NCI-H524 (cell line): ENCODE results near the gene OR9I1.

Source experiments
- DNase-seq, 2 experiments: peaks; one replicate each; lab custom pipeline; 2025; lab: John Stamatoyannopoulos, UW

Gene OR9I1, protein sequence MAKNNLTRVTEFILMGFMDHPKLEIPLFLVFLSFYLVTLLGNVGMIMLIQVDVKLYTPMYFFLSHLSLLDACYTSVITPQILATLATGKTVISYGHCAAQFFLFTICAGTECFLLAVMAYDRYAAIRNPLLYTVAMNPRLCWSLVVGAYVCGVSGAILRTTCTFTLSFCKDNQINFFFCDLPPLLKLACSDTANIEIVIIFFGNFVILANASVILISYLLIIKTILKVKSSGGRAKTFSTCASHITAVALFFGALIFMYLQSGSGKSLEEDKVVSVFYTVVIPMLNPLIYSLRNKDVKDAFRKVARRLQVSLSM

DNA sequence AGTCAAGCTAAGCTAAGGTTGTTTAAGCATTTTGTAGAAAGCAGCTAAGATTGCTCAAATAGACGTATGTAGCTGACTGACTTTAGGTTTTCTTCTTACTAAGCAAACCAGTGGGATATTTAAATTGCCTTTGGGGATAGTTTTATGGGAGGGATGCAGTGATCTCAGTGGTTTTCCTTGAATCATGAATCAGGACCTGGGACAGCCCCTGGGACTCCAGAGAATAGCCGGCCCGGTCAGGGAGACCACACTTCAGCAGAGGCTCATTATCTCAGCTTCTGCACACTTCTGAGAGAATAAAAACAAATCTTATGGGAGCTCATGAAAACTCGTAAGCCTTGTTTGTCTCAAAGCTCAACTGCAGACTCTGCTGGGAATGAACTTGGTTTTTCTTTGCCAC is at the start of gene OR9I1:
OR9I1 (minus strand) TSS at position 62 of the 400 bp plus-strand sequence. CDS start 6,086 bp downstream, outside the sequence.
- DNase-seq = no peak

DNA sequence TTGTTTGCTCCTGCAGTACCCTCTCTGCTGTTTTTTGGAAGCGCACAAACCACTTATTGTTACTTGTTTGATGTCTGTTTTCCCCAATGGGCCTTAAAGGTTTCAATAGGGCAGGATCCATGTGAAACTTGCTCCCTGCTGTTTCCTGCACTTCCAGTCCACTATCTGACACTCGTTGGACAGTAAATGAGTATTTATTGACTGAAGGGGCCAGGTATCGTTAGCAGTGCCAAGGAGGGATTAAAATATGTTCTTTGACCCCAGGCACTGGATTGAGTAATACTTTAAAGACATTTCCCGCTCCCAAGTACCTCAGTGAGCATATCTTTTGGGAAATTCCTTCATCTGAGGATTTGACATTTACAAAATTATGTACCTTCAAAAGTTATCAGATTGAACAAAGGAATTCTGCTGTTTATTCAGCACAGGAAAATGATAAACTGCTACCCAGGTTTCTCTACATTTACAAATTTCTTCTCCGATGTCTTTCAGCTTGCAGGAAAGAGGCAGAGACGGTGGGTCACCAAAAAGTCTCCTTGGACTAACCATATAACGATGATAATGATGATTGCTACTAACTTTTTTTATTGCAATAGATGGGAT is 40.3 kb upstream of the OR9I1 start:
- no peak for DNase-seq

DNA sequence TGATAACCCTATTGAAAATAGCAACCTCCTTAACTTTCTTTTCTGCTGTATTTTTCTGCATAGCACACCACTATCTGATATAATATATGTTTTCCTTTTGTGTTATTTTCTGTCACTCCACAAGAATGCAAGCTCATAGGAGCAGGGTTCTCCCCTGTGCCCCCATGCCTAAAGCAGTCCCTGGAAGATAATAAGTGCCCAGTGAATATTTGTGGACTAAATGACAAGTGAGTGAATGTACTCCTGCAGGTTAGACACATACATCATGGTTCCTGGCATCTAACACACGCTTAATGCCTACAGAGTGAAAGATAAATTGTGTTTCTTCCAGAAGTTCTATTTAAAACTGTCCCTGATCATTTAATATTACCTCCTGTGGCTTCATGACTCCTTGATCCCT is 39.7 kb upstream of the OR9I1 start:
- DNase-seq = no peak

DNA sequence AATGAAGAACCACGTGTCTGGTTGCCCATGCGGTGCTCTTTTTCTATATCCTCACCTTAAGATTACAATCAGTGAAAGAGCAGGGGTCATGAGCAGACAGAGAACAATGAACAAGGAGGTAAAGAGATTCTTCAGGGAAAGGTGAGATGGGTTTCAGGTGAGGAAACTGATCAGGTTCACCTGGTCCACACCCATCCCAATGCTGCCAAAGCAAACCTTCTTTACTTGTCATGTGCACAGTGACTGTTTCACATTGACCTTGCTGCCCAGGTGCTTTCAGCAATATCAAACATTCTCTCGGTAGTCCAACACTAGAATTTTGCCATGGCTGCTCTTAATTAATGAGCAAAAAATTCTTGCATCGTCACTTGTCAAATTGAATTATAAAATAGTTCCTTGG is 39.1 kb upstream of the OR9I1 start:
- DNase-seq = no peak

DNA sequence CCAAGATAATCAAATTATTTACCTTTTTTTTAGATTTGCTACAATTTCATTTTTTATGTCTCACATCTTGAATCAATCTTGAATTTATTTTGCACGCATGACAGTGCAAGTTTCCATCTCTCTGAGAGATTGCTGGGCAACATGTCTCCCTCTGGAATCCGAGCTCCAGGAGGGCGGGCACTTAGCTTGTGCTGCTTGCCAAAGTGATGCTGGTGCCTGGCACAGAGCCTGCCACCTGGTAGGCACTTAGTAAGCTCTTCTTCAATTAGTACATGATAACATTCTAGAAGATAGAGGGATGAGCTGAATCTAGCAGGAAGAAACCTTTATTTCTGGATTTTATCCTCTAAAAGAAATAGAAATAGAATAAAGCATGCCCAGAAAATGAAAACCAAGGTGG is 27.5 kb upstream of the OR9I1 start:
- no peak for DNase-seq

DNA sequence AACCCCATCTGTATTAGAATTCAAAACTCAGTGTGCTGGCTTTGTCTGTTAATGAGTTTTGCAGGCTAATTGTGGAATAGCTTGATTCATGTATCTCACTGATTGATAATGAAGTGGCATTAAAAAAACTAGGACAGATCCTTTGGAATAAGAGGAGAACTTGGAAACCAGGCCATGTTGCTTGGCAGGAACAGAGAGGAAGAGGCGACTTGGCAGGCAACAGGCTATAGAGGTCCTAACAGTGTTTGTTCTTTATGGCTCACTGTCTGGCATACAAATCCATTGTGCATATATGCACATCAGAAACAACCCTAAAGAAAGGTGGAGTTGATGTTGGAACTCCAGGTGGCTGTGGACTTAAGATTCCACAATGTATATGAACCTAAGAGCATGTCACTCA is 17.4 kb upstream of the OR9I1 start:
- no peak for DNase-seq

DNA sequence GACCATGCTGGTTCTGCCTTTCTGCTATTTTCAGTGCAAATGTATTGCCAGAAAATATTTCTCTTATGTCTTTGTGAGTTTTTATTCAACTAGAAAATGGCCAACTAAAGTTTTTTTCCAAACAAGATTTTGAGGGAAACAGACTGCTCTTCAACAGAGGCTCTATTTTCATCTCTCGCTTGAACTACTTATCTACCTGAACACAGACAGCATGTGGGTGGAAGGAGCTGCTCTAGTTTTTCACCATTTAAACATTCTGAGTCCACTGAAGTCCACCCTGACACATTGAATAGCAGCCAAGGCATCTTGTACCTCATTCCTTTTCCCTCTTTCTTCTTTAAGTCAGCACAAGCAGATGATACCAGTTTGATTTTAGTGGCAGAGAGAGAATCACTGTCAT is 9.8 kb upstream of the OR9I1 start:
- DNase-seq = no peak

DNA sequence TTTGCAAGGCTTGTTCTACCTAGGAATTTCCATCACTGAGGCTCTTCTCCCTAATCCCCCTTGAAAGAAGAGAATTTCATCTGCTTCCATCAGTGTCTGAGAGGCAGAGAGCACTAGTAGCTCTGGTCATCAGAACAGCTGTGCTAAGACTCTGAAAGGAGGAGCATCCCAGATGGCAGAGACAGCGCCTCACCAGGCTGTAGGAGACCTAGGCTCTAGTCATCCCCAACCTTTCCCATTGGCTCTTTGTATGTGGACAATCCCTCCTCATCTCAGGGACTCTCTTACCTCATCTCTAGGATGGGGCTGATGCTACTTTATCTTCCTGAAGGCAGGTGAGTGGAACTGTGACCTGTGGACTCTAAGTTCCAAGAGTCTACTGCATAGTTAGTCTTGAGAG is 8.8 kb upstream of the OR9I1 start:
- DNase-seq = no peak

DNA sequence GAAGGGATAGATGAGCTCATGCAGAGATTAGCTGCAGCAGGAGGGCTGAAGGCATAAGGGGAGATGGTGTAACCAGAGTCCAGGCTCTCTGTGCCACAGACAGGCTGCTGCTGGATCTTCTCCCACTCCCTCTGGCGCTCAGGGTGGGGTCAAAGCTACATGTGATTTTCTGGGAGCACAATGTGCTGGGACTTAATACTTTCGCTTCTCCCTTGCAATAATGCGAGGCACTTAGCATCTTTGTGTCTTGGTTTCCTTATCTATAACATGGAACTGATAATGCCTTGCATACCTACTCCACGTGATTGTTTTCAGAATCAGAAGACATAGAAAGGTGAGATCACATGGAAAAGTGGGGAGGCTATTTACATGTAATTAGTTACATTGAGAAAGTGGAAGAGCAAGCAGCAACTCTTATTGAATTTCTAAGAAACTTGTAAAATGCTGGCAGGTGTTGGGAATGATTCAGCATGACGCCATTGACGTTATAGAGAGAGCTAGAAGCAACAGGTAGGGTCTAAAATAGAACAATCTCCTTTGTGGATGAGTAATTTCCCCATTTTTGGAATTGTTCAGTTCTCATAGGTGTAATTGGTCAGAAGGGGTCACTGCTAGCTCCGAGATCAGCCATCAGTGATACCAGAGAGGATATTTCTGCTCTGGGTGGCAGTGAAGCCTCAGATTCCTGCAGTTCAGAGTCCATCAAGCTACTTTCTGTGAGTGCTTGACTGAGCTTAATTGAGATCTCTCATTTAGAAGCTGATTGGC is 8.2 kb upstream of the OR9I1 start:
- DNase-seq = no peak

DNA sequence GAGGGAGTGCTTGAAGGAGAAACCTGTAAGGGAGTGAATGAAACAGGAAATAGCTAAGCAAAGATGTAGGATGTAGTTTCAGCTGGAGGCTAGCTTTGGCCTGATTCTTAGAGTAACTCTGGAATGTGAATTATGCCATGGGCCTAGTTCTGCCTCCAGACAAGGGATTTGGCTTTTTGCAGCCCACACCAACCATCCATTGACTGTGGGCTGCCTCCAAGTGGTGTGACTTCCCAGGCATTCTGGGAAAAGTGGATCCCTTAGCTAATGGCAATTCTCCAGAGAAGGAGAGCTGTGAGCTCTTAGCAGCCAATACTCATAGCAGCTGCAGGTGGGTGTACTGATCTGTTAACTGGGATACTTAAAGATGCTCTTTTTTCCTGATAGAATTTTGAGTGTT is 2.0 kb upstream of the OR9I1 start:
- no peak for DNase-seq

DNA sequence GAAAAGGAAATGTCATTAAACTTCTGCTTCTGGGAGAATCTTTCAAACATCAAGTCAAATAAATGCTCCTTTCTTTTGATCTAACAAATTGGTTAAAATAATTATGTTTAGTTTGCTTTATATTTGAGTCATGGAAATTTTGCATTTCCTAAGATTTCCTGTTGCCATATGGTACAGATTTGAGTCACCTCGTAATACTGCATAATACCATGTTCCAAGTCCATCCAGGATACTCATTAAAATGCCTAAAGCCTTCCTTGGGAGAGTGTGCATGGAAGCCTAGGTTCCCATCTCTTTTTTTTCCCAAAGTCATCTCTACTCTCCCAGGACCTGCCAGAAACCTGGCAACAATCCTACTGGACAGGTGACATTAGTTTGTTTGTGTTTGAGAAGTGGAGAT is 4.2 kb downstream of the OR9I1 start:
- DNase-seq = no peak

DNA sequence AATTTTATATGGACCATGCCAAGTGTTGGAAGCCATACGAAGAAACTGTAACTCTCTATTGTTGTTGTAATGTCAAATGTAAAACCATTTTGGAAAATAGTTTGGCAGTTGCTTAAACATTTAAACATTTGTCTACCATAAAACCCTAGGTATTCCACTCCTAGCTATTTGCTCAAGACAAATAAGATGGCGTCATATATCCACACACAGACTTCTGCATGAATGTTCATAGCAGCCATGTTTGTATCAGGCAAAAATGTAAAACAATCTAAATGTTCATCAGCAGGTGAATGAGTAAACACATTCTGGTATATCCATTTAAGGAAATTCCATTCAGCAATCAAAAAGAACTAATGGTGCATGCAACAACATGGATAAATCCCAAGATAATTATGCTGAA is 27.9 kb downstream of the OR9I1 start:
- DNase-seq = no peak

DNA sequence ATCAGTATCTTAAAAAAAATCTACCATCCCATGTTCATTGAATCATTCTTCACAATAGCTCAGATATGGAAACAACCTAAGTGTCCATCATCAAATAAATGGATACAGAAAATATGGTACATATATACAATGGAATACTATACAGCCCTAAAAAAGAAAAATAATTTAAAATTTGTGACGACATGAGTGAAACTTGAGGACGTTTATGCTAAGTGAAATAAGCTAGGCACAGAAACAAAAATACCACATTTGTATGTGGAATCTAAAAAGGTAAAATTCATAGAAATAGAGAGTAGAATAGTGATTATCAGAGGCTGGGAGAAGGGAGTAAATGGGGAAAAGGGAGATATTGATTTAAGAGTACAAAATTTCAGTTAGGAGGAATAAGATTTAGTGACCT is 38.8 kb downstream of the OR9I1 start:
- DNase-seq = no peak

DNA sequence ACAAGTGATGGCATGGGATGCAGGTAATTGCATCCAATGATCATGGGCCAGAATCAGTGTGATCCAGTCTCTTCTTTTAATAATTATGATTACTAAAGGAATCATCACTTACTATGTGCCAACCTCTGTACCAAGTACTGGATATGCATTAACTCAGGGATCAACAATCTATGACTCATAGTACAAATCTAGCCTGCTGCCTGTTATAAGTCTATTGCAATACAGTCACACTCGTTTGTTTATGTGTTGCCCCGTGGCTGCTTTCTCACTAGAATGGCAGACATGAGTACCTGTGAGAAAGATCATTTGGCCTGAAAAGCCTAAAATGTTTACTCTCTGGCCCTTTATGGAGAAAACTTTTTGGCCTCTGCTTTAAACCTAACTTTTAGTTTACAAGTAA is 49.5 kb downstream of the OR9I1 start:
- DNase-seq = no peak

DNA sequence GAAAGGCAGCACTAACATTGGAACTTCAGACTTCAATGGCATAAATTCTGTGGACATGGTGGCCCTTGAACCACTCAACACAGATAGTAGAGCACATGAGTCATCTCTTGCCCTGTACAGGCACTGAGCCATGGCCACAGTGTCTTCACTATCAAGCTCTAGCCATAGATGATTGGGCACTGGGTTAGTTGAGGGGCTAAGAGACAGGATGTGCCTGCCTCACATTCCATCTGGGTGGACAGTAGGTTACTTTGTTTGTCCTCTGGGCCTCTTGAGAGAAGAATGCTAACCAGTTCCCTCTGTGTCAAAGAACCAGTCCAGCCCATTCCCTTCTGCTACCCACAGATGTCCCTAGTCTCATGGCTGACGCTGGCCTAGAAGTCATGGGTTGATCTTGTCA is 54.7 kb downstream of the OR9I1 start:
- DNase-seq = no peak

DNA sequence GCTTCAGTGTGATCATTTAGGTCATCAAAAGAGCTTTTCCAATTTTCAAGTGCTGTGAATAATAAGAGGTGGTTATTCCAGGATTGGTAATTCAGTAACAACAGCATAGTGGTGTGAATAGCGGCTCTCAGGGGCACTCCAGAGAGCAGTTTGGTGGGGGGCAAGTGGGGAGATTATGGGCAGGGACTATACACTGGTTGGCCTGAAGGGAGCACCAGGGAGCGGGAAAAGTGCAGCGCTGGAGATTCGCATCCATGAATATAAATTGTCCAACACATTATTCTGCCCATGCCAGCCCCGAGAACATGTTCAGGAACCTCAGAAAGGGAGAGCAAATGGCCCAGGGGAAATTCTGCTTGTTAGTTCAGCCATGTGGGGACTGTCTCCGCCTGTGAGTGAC is 56.7 kb downstream of the OR9I1 start:
- DNase-seq = no peak

DNA sequence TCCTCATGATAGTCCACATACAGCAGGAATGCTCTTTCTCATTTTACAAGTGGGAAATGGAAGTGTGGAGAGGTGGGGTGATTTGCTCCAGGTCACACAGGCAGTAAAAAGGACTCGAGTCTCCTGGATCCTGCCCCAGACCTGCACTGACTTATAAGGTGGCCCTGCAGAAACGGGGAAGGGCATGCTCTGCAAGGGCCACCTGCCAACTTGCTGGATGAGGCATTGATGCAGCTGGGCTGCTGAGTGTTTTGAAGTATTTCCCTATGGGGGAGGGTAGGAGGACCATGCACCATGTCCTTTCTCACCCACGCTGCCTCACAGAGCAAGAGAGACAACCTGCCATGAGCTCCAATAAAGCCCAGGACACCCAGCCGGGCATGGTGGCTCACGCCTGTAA is 57.6 kb downstream of the OR9I1 start:
- no peak for DNase-seq
